Heart left ventricle (tissue), 16 donors: ENCODE results near the gene ITGB4. TPM values are rescaled to one million over a fixed set of nuclear protein-coding genes. Genes with fewer than 3 reads are reported as not detected.

Source experiments
- ATAC-seq, 4 donors: fragments of 200-7000 bp; cut with Tn5 transposase; one replicate each; pipeline ENCODE4 v1.9.1; 2020 to 2022; ENCODE audit warnings: moderate library complexity in 4 of 4, mild to moderate bottlenecking in 3 of 4, moderate number of reproducible peaks in 1 of 4
- DNase-seq, 5 donors: peaks; one replicate each; pipeline ENCODE4 v3.0.0-alpha.2; 2020
- H3K27ac ChIP-seq, 12 donors: fragments of 200-600 bp; sonication (generic) in 4 of 12; one replicate each; pipeline versions ENCODE4 v1.5.0 to v1.8.0; 2016 to 2022; ENCODE audit warnings: mild to moderate bottlenecking in 2 of 12
- H3K27me3 ChIP-seq, 9 donors: fragments of 200-600 bp; sonication (generic) in 2 of 9; one replicate each; pipeline versions ENCODE4 v1.5.1 to v1.8.0; 2016 to 2022; ENCODE audit warnings: mild to moderate bottlenecking in 3 of 9
- H3K36me3 ChIP-seq, 9 donors: fragments of 200-600 bp; sonication (generic) in 2 of 9; one replicate each; pipeline versions ENCODE4 v1.5.0 to v1.8.0; 2018 to 2022; ENCODE audit warnings: mild to moderate bottlenecking in 2 of 9
- H3K4me1 ChIP-seq, 12 donors: fragments of 200-600 bp; sonication (generic) in 4 of 12; one replicate each; pipeline versions ENCODE4 v1.5.0 to v1.8.0; 2016 to 2022; ENCODE audit warnings: mild to moderate bottlenecking in 3 of 12
- H3K4me3 ChIP-seq, 12 donors: fragments of 200-600 bp; sonication (generic) in 4 of 12; one replicate each; pipeline versions ENCODE4 v1.5.0 to v1.8.0; 2017 to 2022; ENCODE audit warnings: mild to moderate bottlenecking in 9 of 12, moderate library complexity in 4 of 12
- H3K9me3 ChIP-seq, 12 donors: fragments of 200-600 bp; sonication (generic) in 4 of 12; one replicate each; pipeline versions ENCODE4 v1.5.0 to v1.8.0; 2016 to 2022; ENCODE audit warnings: mild to moderate bottlenecking in 1 of 12
- CTCF ChIP-seq, 12 donors: fragments of 200-600 bp; sonication (generic) in 4 of 12; IDR thresholded peaks; one replicate each; pipeline versions ENCODE4 v1.5.0 to v1.8.0; 2018 to 2022; ENCODE audit warnings: antibody characterized with exemption in 12 of 12, mild to moderate bottlenecking in 5 of 12
- POLR2A ChIP-seq, 2 donors: fragments of 450-650 bp; IDR thresholded peaks; one replicate each; pipeline ENCODE4 v1.6.1; 2017; ENCODE audit warnings: antibody characterized with exemption in 2 of 2, mild to moderate bottlenecking in 2 of 2, moderate library complexity in 2 of 2
- WGBS, 4 donors: extraction: QIAGEN DNeasy Blood & Tissue Kit in 2 of 4; methylation state at CpG; one replicate each; pipeline versions ENCODE4 v1.1.5 to v1.1.7; 2013 to 2018; 5-methylcytosine and 5-hydroxymethylcytosine counted together
- intact Hi-C, 10 donors: fragments of 100-400 bp; cut with DNase I; formaldehyde crosslinking; loops; one replicate each; pipeline versions ENCODE4 v1.11.1 to v1.14.2; 2022
- polyA plus RNA-seq, 2 donors: library from polyadenylated mRNA; stranded (reverse); fragments of 200-250 nt; gene quantifications; one replicate each; pipeline ENCODE4 v1.2.3, GENCODE V29; 2013
- total RNA-seq, 9 donors: library from RNA; depleted of rRNA in 2 of 9; stranded (reverse); fragments of >200 nt in 2 of 9; fragmentation: NEBNext Ultra II Directional in 3 of 9; extraction: Animal tissue kit (Norgen Biotek cat#: 25700) in 3 of 9; gene quantifications; one replicate each; pipeline versions ENCODE4 v1.1.0 to v1.2.4, GENCODE V29; 2016 to 2023
- donor health status: ischemic (EF 13 %, LVEDD 7.1; RV severe dilation, severe dysfunction).
- donor health status: healthy with polysubstance abuse.
- donor health status: DM: no; HTN: yes; CAD: no.
- donor health status: DM: no; HTN: no; CAD: no.
- donor health status: ischemic (EF 25% LVEDD 6.9; RV normal size, moderate dysfunction).
- donor health status: ischemic (EF 25% LVEDD 5.7; RV mildly dilated, moderate dysfunction).
- donor health status: healthy.
- donor health status: DM: yes; HTN: yes; CAD: no.
- donor health status: ischemic (EF 35%, LVEDD 5.7; RV mildly dilated, moderate dysfunction).
- donor health status: nonischemic (EF 11% LVEDD 7.7; RV severe dilation, severe dysfunction).
- donor health status: DM: yes; HTN: yes; CAD: no.
- donor health status: PGD.
- donor health status: ischemic (EF 29% LVEDD 5.4; RV normal size, mild dysfunction).
- donor health status: nonischemic (EF 23%, LVEDD 6.1; RV moderate dilation, normal function).

ITGB4 gene
- total and polyA plus RNA-seq, 11 donors: 4.0 to 26.8 (median 10.0) TPM

- Histone ChIP-seq H3K4me1 (peaks cover 0 to 27% (median 10%) of the 10 kb centered on the region in 12 donors), H3K4me3 (no peak overlapping the region), H3K36me3 (peaks cover 0 to 29% (median 7%) of the 10 kb centered on the region in 9 donors), H3K27ac (no peak overlapping the region), H3K9me3 (no peaks in the 10 kb centered on the region), H3K27me3 (no peaks in the 10 kb centered on the region)
- TF ChIP-seq CTCF (IDR thresholded peaks at IDR 0.05) (no peak), POLR2A (IDR thresholded peaks at IDR 0.05) (no peak)
- WGBS, 4 donors: 88% methylated on average over 17 to 20 of the region's 20 CpGs
- intact Hi-C loops: loop anchor here in 2 of 10 donors (10.0 kb wide), 1 partner anchor 331 kb away; no protein-coding TSS in a partner anchor
- peak in 1 of 5 donors; percentile 54 for DNase-seq
- ATAC-seq: no peak
Observed at GRCh38 chr17:75755205-75755901, 34.1 kb downstream of the ITGB4 start.

GRCh38 chr17:75755990-75756389 lies 34.7 kb downstream of the ITGB4 start:
- Histone ChIP-seq H3K27me3 (no peaks in the 10 kb centered on the region), H3K27ac (no peak overlapping the region), H3K9me3 (no peaks in the 10 kb centered on the region), H3K36me3 (peaks cover 0 to 25% (median 7%) of the 10 kb centered on the region in 9 donors), H3K4me1 (peaks cover 0 to 26% (median 10%) of the 10 kb centered on the region in 12 donors), H3K4me3 (no peak overlapping the region)
- no peak for TF ChIP-seq CTCF (IDR thresholded peaks at IDR 0.05)
- TF ChIP-seq POLR2A (IDR thresholded peaks at IDR 0.05): no peak
- intact Hi-C loops: loop anchor here in 2 of 10 donors (10.0 kb wide), 1 partner anchor 331 kb away; no protein-coding TSS in a partner anchor
- DNase-seq (peak in 1 of 5 donors; percentile 37), ATAC-seq (no peak)
- 94 to 100% (median 96%) methylated on average over 2 of the region's 2 CpGs for WGBS, 4 donors

GRCh38 chr17:75756451-75757085 lies 35.3 kb downstream of the ITGB4 start:
- intact Hi-C loops: loop anchor here in 2 of 10 donors (10.0 kb wide), 1 partner anchor 332 kb away; no protein-coding TSS in a partner anchor
- no peak for ATAC-seq
- TF ChIP-seq POLR2A (IDR thresholded peaks at IDR 0.05): no peak
- no peak for TF ChIP-seq CTCF (IDR thresholded peaks at IDR 0.05)
- Histone ChIP-seq H3K27me3 (no peaks in the 10 kb centered on the region), H3K4me1 (peaks cover 0 to 26% (median 10%) of the 10 kb centered on the region in 12 donors), H3K36me3 (peaks cover 0 to 25% (median 7%) of the 10 kb centered on the region in 9 donors), H3K4me3 (no peak overlapping the region), H3K9me3 (no peaks in the 10 kb centered on the region), H3K27ac (no peak overlapping the region)
- WGBS, 4 donors: 89 to 96% (median 91%) methylated on average over 28 to 29 of the region's 29 CpGs
- DNase-seq: peak in 1 of 5 donors; percentile 53

- Histone ChIP-seq H3K27ac (no peak overlapping the region), H3K27me3 (no peaks in the 10 kb centered on the region), H3K4me3 (no peak overlapping the region), H3K9me3 (no peaks in the 10 kb centered on the region), H3K4me1 (peaks cover 0 to 26% (median 10%) of the 10 kb centered on the region in 12 donors), H3K36me3 (peaks cover 0 to 25% (median 7%) of the 10 kb centered on the region in 9 donors)
- WGBS, 4 donors: 87 to 94% (median 91%) methylated on average over 12 to 21 of the region's 21 CpGs
- no peak for ATAC-seq
- intact Hi-C loops: loop anchor here in 2 of 10 donors (10.0 kb wide), 1 partner anchor 332 kb away; no protein-coding TSS in a partner anchor
- TF ChIP-seq POLR2A (IDR thresholded peaks at IDR 0.05) (no peak), CTCF (IDR thresholded peaks at IDR 0.05) (no peak)
- DNase-seq: peak in 1 of 5 donors; percentile 57
Observed at GRCh38 chr17:75757086-75757681, 35.9 kb downstream of the ITGB4 start.
